Measurements from ENCODE around the gene SSX5. TPM values are rescaled to one million over a fixed set of nuclear protein-coding genes. Genes with fewer than 3 reads are reported as not detected.
"Not testable (repeated sequence)": the region's sequence is repeated elsewhere in the genome, so short reads cannot be mapped to it uniquely, and the experiment has no call there.

The SSX5 gene, protein sequence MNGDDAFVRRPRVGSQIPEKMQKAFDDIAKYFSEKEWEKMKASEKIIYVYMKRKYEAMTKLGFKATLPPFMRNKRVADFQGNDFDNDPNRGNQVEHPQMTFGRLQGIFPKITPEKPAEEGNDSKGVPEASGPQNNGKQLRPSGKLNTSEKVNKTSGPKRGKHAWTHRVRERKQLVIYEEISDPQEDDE
- total RNA-seq, result not detected
- long read RNA-seq, result 0 reads

- DNase-seq (ENCODE audit: low spot score), result no peak
Measured at GRCh38 chrX:48196745-48197201, at the start of gene SSX5. SSX5 (minus strand) TSS chrX:48196795; CDS start chrX:48195358, 1,437 bp downstream.

DNA sequence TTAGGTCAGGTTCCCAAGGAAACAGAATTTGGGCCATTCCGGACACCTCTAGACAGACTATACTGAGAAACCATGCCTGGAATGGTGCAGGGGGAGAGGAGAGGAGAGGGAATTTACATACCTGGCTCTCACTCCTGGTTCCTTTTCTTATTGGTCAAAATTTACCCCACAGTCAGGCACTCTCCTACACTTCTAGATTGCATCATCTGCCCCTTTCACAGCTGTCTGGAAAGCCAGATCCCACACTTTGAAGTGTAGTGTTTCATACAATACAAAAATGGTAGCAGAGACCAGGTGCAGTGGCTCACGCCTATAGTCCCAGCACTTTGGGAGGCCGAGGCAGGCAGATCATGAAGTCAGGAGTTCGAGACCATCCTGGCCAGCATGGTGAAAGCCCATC is 27.6 kb upstream of the SSX5 start:
- DNase-seq (ENCODE audit: low spot score), result not testable (repeated sequence)

- DNase-seq (ENCODE audit: low spot score), result not testable (repeated sequence)
Measured at GRCh38 chrX:48214341-48214740, 17.7 kb upstream of the SSX5 start.

DNA sequence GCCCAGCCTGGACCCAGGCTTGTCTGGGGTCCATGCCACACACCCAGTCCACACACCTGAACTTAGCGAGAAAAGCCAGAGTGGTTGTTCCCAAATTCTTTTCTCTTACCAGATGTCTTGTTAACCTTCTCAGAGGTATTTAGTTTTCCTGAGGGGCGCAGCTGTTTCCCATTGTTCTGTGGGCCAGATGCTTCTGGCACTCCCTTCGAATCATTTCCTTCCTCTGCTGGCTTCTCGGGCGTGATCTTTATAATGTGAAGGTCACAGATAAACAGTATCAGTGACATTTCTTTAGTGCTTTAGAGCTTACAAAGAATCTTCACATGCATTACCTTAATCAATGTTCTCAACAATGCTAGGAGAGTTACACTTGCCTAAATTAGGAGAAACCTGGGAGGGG is 6.6 kb downstream of the SSX5 start:
- DNase-seq (ENCODE audit: low spot score), result not testable (repeated sequence)

- DNase-seq (ENCODE audit: low spot score), result not testable (repeated sequence)
Measured at GRCh38 chrX:48181882-48182281, 14.7 kb downstream of the SSX5 start.

GRCh38 chrX:48180811-48181210 is 15.8 kb downstream of the SSX5 start:
- DNase-seq (ENCODE audit: low spot score), result no peak

GRCh38 chrX:48179691-48180090 is 16.9 kb downstream of the SSX5 start:
- no peak for DNase-seq (ENCODE audit: low spot score)

DNA sequence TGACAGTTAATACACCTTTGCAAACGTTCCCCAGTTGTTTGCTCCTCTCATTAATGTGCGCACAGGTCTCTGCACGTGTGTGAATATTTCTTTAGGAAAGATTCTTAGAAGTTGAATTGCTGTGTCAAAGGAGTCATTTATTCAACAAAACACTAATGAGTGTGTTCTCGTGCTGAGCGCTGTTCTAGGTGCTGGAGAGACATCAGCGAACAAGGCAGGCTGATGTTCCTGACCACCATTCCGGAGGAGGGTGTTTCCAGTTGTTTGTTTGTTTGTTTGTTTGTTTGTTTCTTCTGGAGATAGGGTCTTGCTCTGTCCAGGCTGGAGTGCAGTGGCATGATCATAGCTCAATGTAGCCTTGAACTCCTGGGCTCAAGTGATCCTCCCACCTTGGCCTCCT is 30.3 kb downstream of the SSX5 start:
- DNase-seq (ENCODE audit: low spot score), result not testable (repeated sequence)

- DNase-seq (ENCODE audit: low spot score), result no peak
Measured at GRCh38 chrX:48165241-48165640, 31.4 kb downstream of the SSX5 start.

DNA sequence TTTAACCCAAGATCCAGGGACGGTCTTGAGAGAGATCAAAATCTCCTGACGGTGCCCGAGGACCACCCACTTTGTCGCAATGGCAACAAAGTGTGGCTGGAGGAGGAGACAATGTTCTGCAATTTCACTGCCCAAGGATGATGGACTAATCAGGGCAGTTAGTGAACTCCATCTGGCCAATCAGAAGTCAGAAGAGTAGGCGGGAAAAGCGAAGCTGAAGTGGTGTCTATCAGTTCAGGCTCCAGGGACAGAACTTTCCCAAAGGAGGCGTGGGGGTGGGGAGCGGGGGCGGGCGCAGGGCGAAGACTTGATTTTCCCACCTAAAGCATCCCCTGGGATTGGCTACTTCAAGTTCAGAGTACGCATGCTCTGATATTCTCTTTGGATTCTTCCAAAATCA is 40.6 kb downstream of the SSX5 start:
- no peak for DNase-seq (ENCODE audit: low spot score)

DNA sequence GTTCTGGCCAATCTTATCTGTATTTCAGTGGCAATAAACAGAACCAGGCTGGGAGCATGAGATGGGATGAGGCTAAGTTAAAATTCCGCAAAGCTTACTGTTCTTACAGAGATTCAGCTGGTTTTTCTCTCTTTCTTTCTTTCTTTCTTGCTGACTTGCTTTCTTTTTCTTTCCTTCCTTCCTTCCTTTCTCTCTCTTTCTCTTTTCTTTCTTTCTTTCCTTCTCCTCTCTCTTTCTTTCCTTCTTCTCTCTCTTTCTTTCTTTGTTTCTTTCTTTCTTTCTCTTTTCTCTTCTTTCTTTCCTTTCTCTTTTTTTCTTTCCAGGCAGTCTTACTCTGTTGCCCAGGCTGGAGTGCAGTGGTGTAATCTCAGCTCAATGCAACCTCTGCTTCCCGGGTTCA is 41.8 kb downstream of the SSX5 start:
- DNase-seq (ENCODE audit: low spot score), result no peak

DNA sequence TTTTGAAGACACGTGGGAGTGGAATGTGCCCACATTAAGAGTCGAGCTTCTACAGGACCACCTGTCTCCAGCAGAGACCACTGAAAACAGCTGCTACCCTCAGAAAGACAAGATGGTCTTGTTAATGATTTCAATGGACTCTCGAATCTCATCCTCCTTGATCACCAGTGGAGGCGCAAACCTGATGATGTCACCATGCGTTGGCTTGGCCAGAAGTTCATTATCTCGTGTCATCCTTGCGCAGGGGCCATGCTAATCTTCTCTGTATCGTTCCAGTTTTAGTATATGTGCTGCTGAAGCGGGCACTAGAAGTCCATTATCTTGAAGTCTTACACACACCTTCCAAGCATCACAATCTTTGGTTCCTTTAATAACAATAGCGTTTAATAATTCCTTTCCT is 42.8 kb downstream of the SSX5 start:
- no peak for DNase-seq (ENCODE audit: low spot score)

DNA sequence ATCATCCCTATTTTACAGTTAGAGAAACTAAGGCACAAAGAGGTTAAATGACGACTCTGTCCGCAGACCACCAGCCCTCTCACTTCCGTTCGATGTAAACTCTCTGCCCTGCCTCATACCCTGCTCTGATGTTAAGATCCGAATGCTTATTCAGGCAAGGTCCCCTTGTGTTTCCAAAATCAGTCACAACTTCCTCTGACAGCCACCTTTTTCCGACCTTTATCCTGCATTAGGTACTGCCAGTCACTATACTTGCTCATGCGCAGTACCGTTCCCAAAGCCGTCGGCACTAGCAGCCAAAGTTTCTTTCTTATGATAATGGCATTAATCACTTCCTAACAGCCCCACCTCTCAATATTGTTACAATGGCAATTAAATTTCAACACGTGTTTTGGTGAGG is 53.9 kb downstream of the SSX5 start:
- DNase-seq (ENCODE audit: low spot score), result not testable (repeated sequence)

DNA sequence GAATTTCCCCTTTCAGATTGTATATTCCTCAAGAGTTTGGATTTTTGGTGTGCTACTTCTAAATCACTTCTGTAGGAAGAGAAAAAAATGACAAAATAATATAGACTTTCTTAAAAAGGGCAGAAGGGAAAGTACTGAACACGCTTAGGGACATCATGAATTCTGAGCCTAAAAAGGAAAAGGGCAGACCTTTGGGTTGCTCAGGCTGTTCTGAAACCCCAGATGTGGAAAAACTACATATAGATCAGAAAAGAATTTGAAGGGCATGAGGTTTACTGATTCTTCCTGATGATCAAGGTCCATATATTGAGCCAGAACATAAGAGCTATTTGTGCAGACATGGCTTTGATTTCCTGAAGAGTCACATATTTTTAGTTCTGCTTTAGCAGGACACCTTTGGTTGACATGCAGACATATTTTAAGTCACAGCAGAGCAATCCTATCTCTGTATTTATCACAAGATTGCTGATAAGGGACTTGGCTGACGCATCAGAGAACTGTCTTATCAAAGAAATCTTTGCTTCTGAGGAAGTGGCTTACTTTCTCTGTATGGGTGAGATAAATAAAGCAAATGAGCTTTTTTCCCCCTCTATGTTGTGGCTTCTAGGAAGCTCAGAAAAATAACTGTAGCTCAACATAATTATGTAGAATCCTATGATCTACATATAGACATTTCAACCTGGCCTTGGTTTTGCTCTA is 54.6 kb downstream of the SSX5 start:
- DNase-seq (ENCODE audit: low spot score), result not testable (repeated sequence)

DNA sequence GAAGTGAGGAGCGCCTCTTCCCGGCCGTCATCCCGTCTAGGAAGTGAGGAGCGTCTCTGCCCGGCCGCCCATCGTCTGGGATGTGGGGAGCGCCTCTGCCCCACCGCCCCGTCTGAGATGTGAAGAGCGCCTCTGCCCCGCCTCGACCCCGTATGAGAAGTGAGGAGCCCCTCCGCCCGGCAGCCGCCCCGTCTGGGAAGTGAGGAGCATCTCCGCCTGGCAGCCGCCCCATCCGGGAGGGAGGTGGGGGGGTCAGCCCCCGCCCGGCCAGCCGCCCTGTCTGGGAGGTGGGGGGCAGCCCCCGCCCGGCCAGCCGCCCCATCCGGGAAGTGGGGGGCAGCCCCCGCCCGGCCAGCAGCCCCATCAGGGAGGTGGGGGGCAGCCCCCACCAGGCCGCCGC is 57.5 kb downstream of the SSX5 start:
- not testable (repeated sequence) for DNase-seq (ENCODE audit: low spot score)

Other genes starting within 250 kb of the SSX5 start
- 3.6 TPM for gene ZNF182, start 192.8 kb downstream of the SSX5 start, total RNA-seq
- gene SPACA5, start 189.8 kb downstream of the SSX5 start, total RNA-seq, result not detected
- gene ZNF630, start 125.2 kb downstream of the SSX5 start, total RNA-seq, result 0.96 TPM
- gene SPACA5B, start 66.2 kb downstream of the SSX5 start, total RNA-seq, result not detected
- gene SSX1, start 58.6 kb upstream of the SSX5 start, total RNA-seq, result not detected
- not detected for gene SSX3, start 159.9 kb upstream of the SSX5 start, total RNA-seq
- gene SSX4, start 186.7 kb upstream of the SSX5 start, total RNA-seq, result not detected
- not detected for gene SSX4B, start 215.2 kb upstream of the SSX5 start, total RNA-seq

Data from mesenteric fat pad (tissue), 1 donor.